ENCODE data around the gene FRRS1L. TPM values are rescaled to one million over a fixed set of nuclear protein-coding genes. Genes with fewer than 3 reads are reported as not detected.

Gene FRRS1L
- total RNA-seq, 1 donor from 2014 or later = 6.7 TPM

GRCh38 chr9:109164042-109164441, 3.0 kb downstream of the FRRS1L start:
- Mint-ChIP-seq H3K4me3 (ENCODE audit: unreplicated experiment) (no peak overlapping the region), H3K9me3 (ENCODE audit: unreplicated experiment) (peaks cover 7% of the 10 kb centered on the region), H3K27ac (ENCODE audit: unreplicated experiment) (no peak overlapping the region), H3K27me3 (ENCODE audit: unreplicated experiment) (peaks cover 12% of the 10 kb centered on the region), H3K4me1 (ENCODE audit: unreplicated experiment) (peaks cover 8% of the 10 kb centered on the region), H3K36me3 (ENCODE audit: unreplicated experiment) (no peaks in the 10 kb centered on the region)
- no peak for DNase-seq (ENCODE audit: extremely low spot score, unreplicated experiment)
- TF ChIP-seq, protein P1, sequence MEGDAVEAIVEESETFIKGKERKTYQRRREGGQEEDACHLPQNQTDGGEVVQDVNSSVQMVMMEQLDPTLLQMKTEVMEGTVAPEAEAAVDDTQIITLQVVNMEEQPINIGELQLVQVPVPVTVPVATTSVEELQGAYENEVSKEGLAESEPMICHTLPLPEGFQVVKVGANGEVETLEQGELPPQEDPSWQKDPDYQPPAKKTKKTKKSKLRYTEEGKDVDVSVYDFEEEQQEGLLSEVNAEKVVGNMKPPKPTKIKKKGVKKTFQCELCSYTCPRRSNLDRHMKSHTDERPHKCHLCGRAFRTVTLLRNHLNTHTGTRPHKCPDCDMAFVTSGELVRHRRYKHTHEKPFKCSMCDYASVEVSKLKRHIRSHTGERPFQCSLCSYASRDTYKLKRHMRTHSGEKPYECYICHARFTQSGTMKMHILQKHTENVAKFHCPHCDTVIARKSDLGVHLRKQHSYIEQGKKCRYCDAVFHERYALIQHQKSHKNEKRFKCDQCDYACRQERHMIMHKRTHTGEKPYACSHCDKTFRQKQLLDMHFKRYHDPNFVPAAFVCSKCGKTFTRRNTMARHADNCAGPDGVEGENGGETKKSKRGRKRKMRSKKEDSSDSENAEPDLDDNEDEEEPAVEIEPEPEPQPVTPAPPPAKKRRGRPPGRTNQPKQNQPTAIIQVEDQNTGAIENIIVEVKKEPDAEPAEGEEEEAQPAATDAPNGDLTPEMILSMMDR (IDR thresholded peaks at IDR 0.05) = no peak

GRCh38 chr9:109163194-109163593, 3.9 kb downstream of the FRRS1L start:
- no peak for DNase-seq (ENCODE audit: extremely low spot score, unreplicated experiment)
- H3K36me3 Mint-ChIP-seq (ENCODE audit: unreplicated experiment) = no peaks in the 10 kb centered on the region
- TF ChIP-seq, protein P1 (IDR thresholded peaks at IDR 0.05) = no peak
- H3K4me1 Mint-ChIP-seq (ENCODE audit: unreplicated experiment) = peaks cover 8% of the 10 kb centered on the region
- H3K9me3 Mint-ChIP-seq (ENCODE audit: unreplicated experiment) = peaks cover 7% of the 10 kb centered on the region
- H3K27ac Mint-ChIP-seq (ENCODE audit: unreplicated experiment) = no peak overlapping the region
- H3K4me3 Mint-ChIP-seq (ENCODE audit: unreplicated experiment) = no peak overlapping the region
- peaks cover 17% of the 10 kb centered on the region for H3K27me3 Mint-ChIP-seq (ENCODE audit: unreplicated experiment)

- Mint-ChIP-seq H3K4me1 (ENCODE audit: unreplicated experiment) (peaks cover 8% of the 10 kb centered on the region), H3K27me3 (ENCODE audit: unreplicated experiment) (peaks cover 21% of the 10 kb centered on the region), H3K9me3 (ENCODE audit: unreplicated experiment) (peaks cover 7% of the 10 kb centered on the region), H3K36me3 (ENCODE audit: unreplicated experiment) (no peaks in the 10 kb centered on the region), H3K4me3 (ENCODE audit: unreplicated experiment) (no peak overlapping the region), H3K27ac (ENCODE audit: unreplicated experiment) (no peak overlapping the region)
- TF ChIP-seq, protein P1 (IDR thresholded peaks at IDR 0.05) = no peak
- DNase-seq (ENCODE audit: extremely low spot score, unreplicated experiment) = no peak
Measured at GRCh38 chr9:109162677-109163076, 4.4 kb downstream of the FRRS1L start.

- no peak overlapping the region for H3K27ac Mint-ChIP-seq (ENCODE audit: unreplicated experiment)
- peaks cover 27% of the 10 kb centered on the region for H3K27me3 Mint-ChIP-seq (ENCODE audit: unreplicated experiment)
- no peak overlapping the region for H3K4me3 Mint-ChIP-seq (ENCODE audit: unreplicated experiment)
- no peaks in the 10 kb centered on the region for H3K36me3 Mint-ChIP-seq (ENCODE audit: unreplicated experiment)
- no peak for DNase-seq (ENCODE audit: extremely low spot score, unreplicated experiment)
- peaks cover 7% of the 10 kb centered on the region for H3K9me3 Mint-ChIP-seq (ENCODE audit: unreplicated experiment)
- TF ChIP-seq, protein P1 (IDR thresholded peaks at IDR 0.05) = no peak
- peaks cover 4% of the 10 kb centered on the region for H3K4me1 Mint-ChIP-seq (ENCODE audit: unreplicated experiment)
Measured at GRCh38 chr9:109161471-109161870, 5.6 kb downstream of the FRRS1L start.

- Mint-ChIP-seq H3K4me1 (ENCODE audit: unreplicated experiment) (peaks cover 2% of the 10 kb centered on the region), H3K36me3 (ENCODE audit: unreplicated experiment) (no peaks in the 10 kb centered on the region), H3K27me3 (ENCODE audit: unreplicated experiment) (peaks cover 22% of the 10 kb centered on the region), H3K27ac (ENCODE audit: unreplicated experiment) (no peak overlapping the region), H3K4me3 (ENCODE audit: unreplicated experiment) (no peak overlapping the region), H3K9me3 (ENCODE audit: unreplicated experiment) (no peaks in the 10 kb centered on the region)
- no peak for DNase-seq (ENCODE audit: extremely low spot score, unreplicated experiment)
- TF ChIP-seq, protein P1 (IDR thresholded peaks at IDR 0.05) = no peak
Measured at GRCh38 chr9:109159583-109159982, 7.5 kb downstream of the FRRS1L start.
